Measurements from ENCODE around the gene SPATA16.

- TF ChIP-seq CTCF (IDR thresholded peaks at IDR 0.05) (no peak), POLR2A (IDR thresholded peaks at IDR 0.05) (no peak)
Measured at GRCh38 chr3:173064631-173065030, 76.4 kb downstream of the SPATA16 start.
